ENCODE results near the gene KIF5B.

DNA sequence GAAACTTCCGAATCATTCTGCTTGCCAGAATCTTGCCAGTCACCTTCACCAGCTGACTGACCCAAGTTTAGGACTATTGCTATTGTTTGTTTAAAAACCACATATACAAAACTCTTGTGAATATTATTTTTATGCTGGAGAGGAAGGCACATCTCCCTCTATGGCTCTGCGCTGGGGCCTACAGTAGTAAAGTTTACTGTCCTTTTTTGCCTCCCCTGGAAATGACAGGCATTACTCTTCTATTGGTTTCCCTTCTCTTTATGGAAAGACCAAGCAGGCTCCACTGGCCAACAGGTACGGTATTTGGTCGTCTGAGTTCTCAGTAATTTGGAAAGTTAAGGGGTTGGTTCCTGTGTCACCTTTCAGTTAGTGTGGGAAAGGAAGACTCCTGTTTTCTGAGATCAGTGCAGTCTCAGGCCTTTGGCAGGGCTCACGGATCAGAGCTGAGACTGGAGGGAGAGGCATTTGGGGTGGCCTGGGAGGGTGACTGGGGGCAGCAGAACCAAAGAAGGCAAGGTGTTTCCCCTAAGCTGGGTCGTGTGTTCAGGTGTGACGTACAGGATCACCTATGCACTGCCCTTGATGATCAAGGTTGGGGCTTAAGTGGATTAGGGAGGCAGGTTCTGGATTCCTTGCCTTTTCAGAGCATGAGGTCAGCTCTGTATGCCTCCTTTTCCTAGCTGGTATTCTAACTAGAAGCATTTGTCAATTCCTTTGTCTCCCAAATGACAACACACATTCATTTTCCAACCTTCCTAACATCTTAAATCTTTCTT, 16.0 kb upstream of the KIF5B start:
- TF ChIP-seq, protein P1, sequence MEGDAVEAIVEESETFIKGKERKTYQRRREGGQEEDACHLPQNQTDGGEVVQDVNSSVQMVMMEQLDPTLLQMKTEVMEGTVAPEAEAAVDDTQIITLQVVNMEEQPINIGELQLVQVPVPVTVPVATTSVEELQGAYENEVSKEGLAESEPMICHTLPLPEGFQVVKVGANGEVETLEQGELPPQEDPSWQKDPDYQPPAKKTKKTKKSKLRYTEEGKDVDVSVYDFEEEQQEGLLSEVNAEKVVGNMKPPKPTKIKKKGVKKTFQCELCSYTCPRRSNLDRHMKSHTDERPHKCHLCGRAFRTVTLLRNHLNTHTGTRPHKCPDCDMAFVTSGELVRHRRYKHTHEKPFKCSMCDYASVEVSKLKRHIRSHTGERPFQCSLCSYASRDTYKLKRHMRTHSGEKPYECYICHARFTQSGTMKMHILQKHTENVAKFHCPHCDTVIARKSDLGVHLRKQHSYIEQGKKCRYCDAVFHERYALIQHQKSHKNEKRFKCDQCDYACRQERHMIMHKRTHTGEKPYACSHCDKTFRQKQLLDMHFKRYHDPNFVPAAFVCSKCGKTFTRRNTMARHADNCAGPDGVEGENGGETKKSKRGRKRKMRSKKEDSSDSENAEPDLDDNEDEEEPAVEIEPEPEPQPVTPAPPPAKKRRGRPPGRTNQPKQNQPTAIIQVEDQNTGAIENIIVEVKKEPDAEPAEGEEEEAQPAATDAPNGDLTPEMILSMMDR (IDR thresholded peaks at IDR 0.05; ENCODE audit: low read length), result no peak
- TF ChIP-seq EZH2 (IDR thresholded peaks at IDR 0.05; ENCODE audit: borderline replicate concordance, low read length), result no peak

All from OCI-LY1 (cell line).